ENCODE results near the gene TF.

TF gene

DNA sequence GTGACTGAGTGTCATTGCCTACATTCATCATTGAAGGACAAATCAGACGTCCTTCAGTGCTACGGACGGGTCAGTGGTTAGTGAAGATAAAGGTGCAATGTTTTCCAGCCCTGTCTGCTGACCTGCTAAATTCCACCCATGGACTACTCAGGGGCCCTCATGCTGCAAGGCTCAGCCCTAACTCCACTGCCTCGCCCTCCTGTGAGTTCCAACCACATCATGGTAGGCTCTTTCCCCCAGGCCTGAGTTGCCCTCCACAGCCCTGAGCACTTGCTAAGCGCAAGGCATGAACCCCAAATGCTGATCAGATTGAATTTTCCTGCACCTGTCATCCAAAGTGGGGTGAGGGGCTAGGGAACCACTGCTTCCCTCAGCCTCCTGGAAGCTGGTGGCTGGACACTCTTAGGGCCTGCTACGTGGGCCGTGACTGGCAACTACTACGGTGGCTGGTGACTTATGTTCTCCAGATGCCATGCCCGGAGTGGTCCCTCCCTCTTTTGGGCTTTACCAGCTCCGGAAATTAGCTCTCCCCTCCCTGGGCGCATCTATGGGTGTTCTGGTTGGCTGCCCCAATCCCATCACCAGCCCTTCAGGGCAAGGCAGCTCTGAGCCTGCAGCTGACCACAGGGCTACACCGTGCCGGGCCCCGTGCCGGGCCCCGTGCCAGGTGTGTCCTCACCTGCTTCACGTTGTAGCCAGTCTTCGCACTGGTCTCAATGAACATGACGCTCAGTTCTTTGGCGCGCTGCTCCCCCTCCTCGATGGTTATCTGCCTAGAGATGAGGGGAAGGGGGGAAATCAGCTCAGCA lies 91.5 kb downstream of the TF start:
- peak; percentile 27 for DNase-seq

DNA sequence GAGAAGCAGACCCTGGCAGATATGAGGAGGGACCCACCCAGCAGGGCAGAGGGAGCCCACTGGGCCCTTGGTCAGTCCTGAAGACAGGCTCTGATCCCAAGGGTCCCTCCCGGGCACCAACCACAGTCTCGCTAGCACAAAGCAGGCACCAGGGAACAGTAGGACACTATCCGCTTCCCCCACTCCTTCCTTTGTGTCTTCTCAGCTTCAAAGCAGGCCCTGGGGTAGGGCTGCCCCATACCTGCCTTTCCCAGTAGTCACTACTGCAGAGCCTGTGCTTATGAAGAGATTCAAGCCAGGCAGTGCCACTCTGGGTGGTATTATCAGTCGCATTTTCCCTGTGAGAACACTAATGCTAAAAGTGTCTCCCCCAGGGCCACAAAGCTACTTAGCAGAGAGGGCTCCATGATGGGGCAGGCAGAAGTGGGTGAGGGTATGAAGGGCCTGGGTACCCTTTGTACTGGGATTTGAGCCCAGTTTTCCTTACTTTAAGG lies 92.2 kb downstream of the TF start:
- peak; percentile 20 for DNase-seq

DNA sequence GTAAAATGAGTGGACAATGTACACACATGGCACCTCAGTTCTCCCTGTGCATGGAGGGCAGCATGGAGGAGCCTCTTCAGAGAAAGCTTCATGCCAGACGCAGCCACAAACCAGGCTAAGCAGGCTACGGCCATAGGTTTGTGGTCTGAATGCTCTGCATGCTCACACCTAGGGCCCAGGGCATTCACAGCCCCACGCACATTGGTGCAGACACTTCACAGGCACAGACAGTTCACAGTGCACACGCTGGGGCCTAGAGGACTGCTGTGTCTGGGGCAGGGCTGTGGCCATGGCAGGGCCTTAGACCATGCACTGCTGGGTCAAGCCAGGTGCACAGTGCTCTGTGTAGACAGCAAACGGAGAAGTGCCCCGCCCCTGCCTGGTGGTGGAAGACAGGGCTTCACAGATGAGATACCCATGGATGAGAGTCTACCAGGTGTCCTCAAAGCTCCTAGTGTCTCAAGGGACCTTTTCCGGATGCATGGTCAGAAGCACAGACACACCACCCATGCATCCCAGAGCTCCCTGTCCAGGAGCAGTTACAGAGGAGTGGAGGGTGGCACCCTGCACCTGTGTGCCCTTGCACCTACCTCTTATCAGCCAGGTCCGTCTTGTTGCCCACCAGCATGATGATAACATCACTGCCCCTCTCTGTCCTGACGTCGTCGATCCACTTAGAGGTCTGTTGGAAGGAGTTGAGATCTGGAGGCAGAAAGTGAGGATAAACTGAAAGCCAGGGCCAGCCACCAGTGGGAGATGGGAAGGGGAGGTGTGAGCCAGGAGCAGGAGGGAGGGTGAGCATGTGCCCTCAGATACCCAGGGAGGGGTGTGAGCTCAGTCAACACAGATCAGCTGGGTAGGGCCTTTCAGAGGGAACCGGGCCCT lies 93.0 kb downstream of the TF start:
- DNase-seq: peak; percentile 11

DNA sequence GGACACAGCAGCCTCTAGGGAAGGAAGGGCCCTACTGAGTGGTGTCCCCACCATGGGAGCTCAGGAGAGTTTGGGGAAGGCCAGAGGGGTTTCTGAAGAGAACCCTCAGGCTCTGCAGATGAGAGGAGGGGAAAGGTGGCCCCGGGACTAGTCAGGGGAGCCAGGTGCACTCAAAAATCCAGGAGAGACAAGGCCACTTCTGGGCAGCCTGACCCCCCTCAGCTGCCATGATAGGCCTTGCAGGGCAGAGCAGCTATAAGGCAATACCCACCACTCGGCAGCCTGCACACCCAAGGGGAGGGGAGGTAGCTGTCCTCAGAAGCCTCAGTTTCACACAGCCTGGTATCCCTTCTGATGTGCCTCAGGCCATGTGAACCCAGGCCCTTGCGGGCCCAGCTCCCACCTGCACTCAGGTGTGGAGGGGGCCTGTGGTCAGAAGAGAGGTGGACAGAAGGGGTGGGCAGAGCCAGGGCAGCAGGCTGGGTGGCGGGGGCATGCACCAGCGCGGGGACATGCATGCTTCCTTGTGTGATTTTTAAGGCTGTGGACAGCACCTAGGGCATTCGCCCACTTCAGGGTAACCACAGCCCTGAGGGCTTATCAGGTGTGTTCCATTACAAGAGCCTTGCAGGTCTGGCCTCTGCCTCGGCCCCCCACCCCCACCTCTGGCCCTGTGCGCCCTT lies 94.0 kb downstream of the TF start:
- DNase-seq: peak; percentile 6

DNA sequence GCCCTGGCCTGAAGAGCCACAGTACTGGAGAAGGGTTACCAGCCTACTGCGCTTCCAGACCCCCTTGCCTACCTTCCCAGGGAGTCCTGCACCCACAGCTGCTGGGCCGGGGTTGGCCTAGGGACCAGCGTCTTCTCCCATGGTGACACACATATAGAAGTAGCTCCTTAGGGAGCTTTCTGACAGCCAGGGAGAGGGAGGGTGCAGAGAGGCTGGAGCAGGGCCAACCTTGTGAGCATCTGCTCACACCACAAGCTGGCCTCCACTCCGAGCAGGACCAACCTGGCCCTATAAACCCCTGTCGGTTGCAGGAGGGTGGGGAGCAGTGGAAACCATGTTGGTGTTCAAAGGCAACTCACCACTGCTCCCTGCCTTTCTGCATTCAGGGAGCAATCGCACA lies 94.6 kb downstream of the TF start:
- DNase-seq: peak; percentile 19

DNA sequence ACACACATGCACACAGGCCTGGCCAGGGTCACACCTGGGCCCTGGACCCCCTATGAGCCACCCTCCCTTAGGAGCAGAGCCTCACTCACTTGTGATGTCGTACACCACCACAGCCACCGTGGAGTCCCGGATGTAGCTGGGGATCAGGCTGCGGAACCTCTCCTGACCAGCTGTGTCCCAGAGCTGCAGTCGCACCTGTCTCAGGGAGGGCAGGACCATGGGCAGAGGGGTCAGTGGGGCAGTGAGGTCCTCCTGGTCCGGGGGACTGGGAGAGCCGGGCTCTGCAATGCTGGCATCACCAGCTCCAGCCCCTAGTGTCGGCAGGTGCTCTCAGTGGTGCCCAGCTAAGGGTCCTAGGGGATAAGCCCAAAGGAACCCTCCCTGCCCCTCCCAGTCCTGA lies 95.0 kb downstream of the TF start:
- no peak for DNase-seq

DNA sequence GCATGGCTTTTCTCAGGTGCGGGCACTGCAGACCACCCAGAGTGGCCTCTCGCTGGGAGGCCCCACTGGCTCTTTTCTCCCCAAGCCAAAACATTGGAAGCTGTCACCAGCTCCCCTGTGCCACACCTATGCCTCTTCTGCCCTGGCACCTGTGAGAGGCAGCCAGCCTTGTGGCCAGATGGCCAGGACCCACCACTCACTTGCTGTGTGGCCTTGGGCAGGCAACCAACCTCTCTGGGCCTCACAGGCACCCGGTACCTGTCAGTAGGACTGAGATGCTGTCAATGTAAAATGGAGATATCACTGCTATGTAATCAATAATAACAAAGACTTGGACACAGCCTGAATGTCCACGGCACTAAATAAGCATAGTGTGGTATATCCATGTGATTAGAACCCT lies 96.0 kb downstream of the TF start:
- no peak for DNase-seq

DNA sequence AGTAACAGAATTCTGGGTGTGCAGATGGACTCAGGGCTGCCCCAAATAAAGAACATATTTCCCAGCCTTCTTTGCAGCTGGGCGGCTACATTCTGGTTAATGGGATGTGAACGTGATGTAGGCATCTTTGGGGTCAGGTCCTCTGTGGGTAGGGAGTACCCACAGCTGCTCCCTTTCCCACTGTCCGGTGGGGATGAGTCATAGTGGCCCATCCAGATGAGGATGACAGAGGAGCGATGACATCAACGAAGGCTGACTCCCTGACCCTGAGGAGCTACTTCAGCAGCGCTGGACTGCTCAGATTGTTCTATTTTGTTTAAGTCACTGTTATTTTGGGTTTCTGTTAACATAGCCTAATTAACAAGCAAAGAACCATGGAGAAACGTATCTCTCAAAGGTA lies 97.4 kb downstream of the TF start:
- DNase-seq: no peak

DNA sequence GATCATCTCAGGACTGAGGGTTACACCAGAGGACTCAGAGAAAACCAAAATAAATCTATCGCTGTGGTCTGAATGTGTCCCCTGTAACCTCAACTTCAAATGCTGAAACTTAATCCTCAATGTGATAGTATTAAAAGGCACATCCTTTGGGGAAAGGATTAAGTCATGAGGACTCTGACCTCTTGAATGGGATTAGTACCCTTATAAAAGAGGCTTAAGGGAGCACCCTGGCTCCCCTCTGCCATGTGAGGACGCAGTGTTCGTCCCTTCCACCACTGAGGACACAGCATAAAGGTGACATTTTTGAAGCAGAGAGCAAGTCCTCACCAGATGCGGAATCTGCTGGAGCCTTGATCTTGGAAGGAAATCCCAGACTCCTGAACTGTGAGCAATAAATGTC lies 98.9 kb downstream of the TF start:
- no peak for DNase-seq
